ENCODE measurements around the gene LDLR.
"Not testable (repeated sequence)": the region's sequence is repeated elsewhere in the genome, so short reads cannot be mapped to it uniquely, and the experiment has no call there.

LDLR gene

DNA sequence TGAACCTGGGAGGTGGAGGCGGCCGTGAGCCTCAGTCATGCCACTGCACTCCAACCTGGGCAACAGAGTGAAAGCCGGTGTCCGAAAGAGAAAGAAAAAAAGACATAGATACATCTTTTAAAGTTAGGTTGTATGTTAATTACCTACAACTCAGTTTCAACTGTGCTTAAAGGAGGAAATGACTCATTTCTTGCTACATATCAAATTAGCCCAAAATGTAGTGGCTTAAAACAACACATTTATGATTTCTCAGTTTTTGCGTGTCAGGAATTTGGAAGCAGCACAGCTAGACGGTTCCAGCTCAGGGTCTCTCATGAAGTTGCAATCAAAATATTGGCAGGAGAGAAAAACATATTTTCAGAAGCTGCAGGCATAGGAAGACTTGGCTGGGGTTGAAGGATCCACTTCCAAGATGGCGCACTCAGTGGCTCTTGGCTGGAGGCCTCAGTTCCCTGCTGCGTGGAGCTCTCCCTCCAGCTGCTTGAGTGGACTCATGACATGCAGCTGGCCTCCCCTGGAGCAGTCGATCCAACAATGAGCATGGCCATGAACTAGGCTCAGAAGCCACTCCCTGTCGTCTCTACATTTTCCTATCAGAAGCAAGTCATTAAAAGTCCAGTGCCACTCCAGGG is 7.1 kb downstream of the LDLR start:
- Histone ChIP-seq H3K27ac (no peak overlapping the region), H3K9me3 (ENCODE audit: severe bottlenecking) (no peaks in the 10 kb centered on the region), H3K36me3 (peaks cover 89% of the 10 kb centered on the region), H3K4me3 (ENCODE audit: low read depth, low read length) (no peak overlapping the region), H3K27me3 (ENCODE audit: insufficient read depth, low read depth, severe bottlenecking) (no peaks in the 10 kb centered on the region)
- DNase-seq: no peak
- TF ChIP-seq, protein P1, sequence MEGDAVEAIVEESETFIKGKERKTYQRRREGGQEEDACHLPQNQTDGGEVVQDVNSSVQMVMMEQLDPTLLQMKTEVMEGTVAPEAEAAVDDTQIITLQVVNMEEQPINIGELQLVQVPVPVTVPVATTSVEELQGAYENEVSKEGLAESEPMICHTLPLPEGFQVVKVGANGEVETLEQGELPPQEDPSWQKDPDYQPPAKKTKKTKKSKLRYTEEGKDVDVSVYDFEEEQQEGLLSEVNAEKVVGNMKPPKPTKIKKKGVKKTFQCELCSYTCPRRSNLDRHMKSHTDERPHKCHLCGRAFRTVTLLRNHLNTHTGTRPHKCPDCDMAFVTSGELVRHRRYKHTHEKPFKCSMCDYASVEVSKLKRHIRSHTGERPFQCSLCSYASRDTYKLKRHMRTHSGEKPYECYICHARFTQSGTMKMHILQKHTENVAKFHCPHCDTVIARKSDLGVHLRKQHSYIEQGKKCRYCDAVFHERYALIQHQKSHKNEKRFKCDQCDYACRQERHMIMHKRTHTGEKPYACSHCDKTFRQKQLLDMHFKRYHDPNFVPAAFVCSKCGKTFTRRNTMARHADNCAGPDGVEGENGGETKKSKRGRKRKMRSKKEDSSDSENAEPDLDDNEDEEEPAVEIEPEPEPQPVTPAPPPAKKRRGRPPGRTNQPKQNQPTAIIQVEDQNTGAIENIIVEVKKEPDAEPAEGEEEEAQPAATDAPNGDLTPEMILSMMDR (IDR thresholded peaks at IDR 0.05; ENCODE audit: low read depth, low read length): no peak

DNA sequence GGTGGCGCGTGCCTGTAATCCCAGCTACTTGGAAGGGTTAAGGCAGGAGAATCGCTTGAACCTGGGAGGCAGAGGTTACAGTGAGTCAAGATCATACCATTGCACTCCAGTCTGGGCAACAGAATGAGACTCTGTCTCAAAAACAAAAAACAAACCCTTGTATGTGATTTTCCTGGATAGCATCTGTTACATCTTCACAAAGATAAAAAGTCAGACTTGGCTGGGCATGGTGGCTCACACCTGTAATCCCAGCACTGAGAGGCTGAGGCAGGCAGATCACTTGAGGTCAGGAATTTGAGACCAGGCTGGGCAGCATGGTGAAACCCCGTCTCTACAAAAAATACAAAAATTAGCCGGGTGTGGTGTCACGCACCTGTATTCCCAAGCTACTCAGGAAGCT is 8.1 kb downstream of the LDLR start:
- DNase-seq; H3K9me3 ChIP-seq (ENCODE audit: severe bottlenecking); H3K27ac ChIP-seq; H3K4me3 ChIP-seq (ENCODE audit: low read depth, low read length); H3K27me3 ChIP-seq (ENCODE audit: insufficient read depth, low read depth, severe bottlenecking): not testable (repeated sequence)
- H3K36me3 ChIP-seq: peaks cover 88% of the 10 kb centered on the region

DNA sequence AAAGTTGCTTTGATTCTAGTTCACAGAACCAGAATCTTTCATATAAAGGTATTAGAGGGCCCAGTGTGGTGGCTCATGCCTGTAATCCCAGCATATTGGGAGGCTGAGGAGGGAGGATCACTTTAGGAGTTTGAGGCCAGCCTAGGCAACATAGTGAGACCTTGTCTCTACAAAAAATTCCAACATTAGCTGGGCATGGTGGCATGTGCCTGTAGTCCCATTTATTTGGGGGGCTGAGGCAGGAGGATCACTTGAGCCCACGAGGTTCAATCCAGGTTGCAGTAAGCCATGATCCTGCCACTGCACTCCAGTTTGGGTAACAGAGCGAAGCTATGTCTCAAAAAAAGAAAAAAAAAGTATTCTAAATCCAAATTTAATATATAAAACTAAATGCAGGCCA is 9.1 kb downstream of the LDLR start:
- Histone ChIP-seq H3K4me3 (ENCODE audit: low read depth, low read length) (no peak overlapping the region), H3K36me3 (peaks cover 89% of the 10 kb centered on the region), H3K9me3 (ENCODE audit: severe bottlenecking) (no peaks in the 10 kb centered on the region), H3K27ac (no peak overlapping the region), H3K27me3 (ENCODE audit: insufficient read depth, low read depth, severe bottlenecking) (no peaks in the 10 kb centered on the region)
- DNase-seq: no peak
- TF ChIP-seq, protein P1 (IDR thresholded peaks at IDR 0.05; ENCODE audit: low read depth, low read length): no peak

DNA sequence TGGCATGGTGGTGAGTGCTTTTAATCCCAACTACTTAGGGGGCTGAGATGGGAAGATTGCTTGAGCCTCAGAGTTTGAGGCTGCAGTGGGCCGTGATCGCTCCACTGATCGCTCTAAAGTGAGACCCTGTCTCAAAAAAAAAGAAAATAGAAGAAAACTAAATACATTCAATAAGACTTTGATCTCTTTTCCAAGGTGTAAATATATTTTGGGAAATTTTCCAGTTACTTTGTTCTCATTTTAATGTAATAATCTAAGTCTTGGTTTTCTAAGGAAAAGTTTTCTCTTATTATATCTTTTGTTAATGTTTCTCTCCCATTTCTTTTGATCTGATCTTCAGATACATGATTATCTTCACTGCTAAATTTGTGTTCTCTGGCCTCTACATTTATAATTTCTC is 9.6 kb downstream of the LDLR start:
- TF ChIP-seq, protein P1 (IDR thresholded peaks at IDR 0.05; ENCODE audit: low read depth, low read length): no peak
- peaks cover 89% of the 10 kb centered on the region for H3K36me3 ChIP-seq
- no peaks in the 10 kb centered on the region for H3K9me3 ChIP-seq (ENCODE audit: severe bottlenecking)
- H3K27ac ChIP-seq: no peak overlapping the region
- no peak for DNase-seq
- no peaks in the 10 kb centered on the region for H3K27me3 ChIP-seq (ENCODE audit: insufficient read depth, low read depth, severe bottlenecking)
- H3K4me3 ChIP-seq (ENCODE audit: low read depth, low read length): no peak overlapping the region

DNA sequence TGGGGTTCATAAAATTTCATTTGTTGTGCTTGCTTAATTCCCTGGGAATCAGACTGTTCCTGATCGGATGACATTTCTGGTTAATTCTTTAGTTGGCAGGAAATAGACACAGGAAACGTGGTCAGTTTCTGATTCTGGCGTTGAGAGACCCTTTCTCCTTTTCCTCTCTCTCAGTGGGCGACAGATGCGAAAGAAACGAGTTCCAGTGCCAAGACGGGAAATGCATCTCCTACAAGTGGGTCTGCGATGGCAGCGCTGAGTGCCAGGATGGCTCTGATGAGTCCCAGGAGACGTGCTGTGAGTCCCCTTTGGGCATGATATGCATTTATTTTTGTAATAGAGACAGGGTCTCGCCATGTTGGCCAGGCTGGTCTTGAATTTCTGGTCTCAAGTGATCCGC is 10.8 kb downstream of the LDLR start:
- no peak for DNase-seq
- Histone ChIP-seq H3K9me3 (ENCODE audit: severe bottlenecking) (no peaks in the 10 kb centered on the region), H3K27me3 (ENCODE audit: insufficient read depth, low read depth, severe bottlenecking) (no peaks in the 10 kb centered on the region), H3K27ac (no peak overlapping the region), H3K4me3 (ENCODE audit: low read depth, low read length) (no peak overlapping the region), H3K36me3 (peaks cover 89% of the 10 kb centered on the region)
- TF ChIP-seq, protein P1 (IDR thresholded peaks at IDR 0.05; ENCODE audit: low read depth, low read length): no peak

DNA sequence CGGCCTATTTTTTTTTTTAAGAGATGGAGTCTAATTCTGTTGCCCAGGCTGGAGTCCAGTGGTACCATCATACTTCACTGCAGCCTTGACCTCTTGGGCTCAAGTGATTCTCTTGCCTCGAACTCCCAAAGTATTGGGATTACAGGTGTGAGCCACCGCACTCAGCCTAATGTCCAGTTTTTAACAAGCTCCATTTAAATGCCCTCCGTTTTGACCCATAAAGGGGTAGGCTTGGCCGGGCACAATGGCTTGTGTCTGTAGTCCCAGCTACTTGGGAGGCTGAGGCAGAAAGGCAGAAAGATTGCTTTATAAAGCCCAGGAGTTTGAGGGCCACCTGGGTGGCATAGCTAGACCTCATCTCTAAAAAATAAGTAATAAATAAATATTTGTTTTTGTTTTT is 11.8 kb downstream of the LDLR start:
- Histone ChIP-seq H3K27ac (no peak overlapping the region), H3K9me3 (ENCODE audit: severe bottlenecking) (no peaks in the 10 kb centered on the region), H3K36me3 (peaks cover 91% of the 10 kb centered on the region), H3K4me3 (ENCODE audit: low read depth, low read length) (no peak overlapping the region), H3K27me3 (ENCODE audit: insufficient read depth, low read depth, severe bottlenecking) (no peaks in the 10 kb centered on the region)
- no peak for DNase-seq
- TF ChIP-seq, protein P1 (IDR thresholded peaks at IDR 0.05; ENCODE audit: low read depth, low read length): no peak
